ENCODE measurements around the gene GARRE1.

GRCh38 chr19:34243876-34244578, 10.3 kb upstream of the GARRE1 start:
- TF ChIP-seq, protein P1, sequence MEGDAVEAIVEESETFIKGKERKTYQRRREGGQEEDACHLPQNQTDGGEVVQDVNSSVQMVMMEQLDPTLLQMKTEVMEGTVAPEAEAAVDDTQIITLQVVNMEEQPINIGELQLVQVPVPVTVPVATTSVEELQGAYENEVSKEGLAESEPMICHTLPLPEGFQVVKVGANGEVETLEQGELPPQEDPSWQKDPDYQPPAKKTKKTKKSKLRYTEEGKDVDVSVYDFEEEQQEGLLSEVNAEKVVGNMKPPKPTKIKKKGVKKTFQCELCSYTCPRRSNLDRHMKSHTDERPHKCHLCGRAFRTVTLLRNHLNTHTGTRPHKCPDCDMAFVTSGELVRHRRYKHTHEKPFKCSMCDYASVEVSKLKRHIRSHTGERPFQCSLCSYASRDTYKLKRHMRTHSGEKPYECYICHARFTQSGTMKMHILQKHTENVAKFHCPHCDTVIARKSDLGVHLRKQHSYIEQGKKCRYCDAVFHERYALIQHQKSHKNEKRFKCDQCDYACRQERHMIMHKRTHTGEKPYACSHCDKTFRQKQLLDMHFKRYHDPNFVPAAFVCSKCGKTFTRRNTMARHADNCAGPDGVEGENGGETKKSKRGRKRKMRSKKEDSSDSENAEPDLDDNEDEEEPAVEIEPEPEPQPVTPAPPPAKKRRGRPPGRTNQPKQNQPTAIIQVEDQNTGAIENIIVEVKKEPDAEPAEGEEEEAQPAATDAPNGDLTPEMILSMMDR (IDR thresholded peaks at IDR 0.05), result no peak
- TF ChIP-seq EP300 (IDR thresholded peaks at IDR 0.05), result no peak
- TF ChIP-seq POLR2A (IDR thresholded peaks at IDR 0.05), result no peak
- TF ChIP-seq POLR2AphosphoS5 (IDR thresholded peaks at IDR 0.05), result no peak
